Ascending aorta (tissue), 2 donors: Measurements from ENCODE around the gene ITGB5. TPM values are rescaled to one million over a fixed set of nuclear protein-coding genes. Genes with fewer than 3 reads are reported as not detected.

Source experiments
- DNase-seq, 2 donors: peaks; one replicate each; pipeline ENCODE4 v3.0.0-alpha.2; 2019; ENCODE audit warnings: low spot score in 2 of 2
- H3K27ac ChIP-seq, 2 donors: fragments of 200-600 bp; sonication (generic); one replicate each; pipeline ENCODE4 v1.5.1; 2016 to 2017; ENCODE audit warnings: mild to moderate bottlenecking in 1 of 2
- H3K27me3 ChIP-seq: fragments of 200-600 bp; sonication (generic); one replicate; pipeline ENCODE4 v1.5.1; 2017
- H3K36me3 ChIP-seq, 2 donors: fragments of 200-600 bp; sonication (generic); one replicate each; pipeline ENCODE4 v1.5.1; 2016
- H3K4me1 ChIP-seq, 2 donors: fragments of 200-600 bp; sonication (generic); one replicate each; pipeline ENCODE4 v1.5.1; 2016 to 2017; ENCODE audit warnings: mild to moderate bottlenecking in 1 of 2
- H3K4me3 ChIP-seq, 2 donors: fragments of 200-600 bp; sonication (generic); one replicate each; pipeline ENCODE4 v1.5.1; 2016 to 2017; ENCODE audit warnings: mild to moderate bottlenecking in 1 of 2
- H3K9me3 ChIP-seq, 2 donors: fragments of 200-600 bp; sonication (generic); one replicate each; pipeline ENCODE4 v1.5.1; 2016
- intact Hi-C: fragments of 100-400 bp; cut with DNase I; formaldehyde crosslinking; loops from one replicate; pipeline ENCODE4 v1.15.1; 2023
- total RNA-seq: library from RNA; depleted of rRNA; stranded (reverse); fragments of >200 nt; gene quantifications from one replicate; pipeline ENCODE4 v1.1.0, GENCODE V29; 2016
- TF ChIP-seq, protein P1 (sequence below), 3 experiments: fragments of 200-600 bp in 2 of 3; fragments of 450-650 bp in 1 of 3; sonication (generic) in 2 of 3; IDR thresholded peaks; one replicate each; pipeline ENCODE4 v1.5.1; 2016 to 2019; ENCODE audit warnings: antibody characterized with exemption in 3 of 3, mild to moderate bottlenecking in 1 of 3, moderate library complexity in 1 of 3

Gene ITGB5
- total RNA-seq, 1 donor from 2014 or later, result 595 TPM

DNA sequence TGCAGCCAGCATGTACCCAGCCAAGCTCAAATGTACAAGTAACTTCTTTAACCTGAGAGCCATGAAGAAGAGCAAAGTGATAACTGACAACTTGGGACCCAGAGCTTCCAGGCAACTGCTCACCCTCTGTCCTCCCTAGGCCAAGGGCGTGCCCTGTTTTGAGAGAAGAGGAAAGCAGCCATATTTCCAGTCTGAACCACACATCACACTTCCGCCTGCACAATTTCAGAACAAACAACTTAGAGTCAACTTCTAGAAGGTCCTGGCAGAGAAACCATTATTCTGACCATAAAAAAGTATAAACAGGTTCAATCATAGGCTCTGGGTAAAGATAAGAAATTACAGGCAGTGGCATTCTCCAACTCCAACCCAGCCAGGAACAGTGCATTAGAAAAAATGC is 50.1 kb downstream of the ITGB5 start:
- Histone ChIP-seq H3K4me3 (no peak overlapping the region), H3K27me3 (no peaks in the 10 kb centered on the region), H3K36me3 (peaks cover 7 to 31% of the 10 kb centered on the region in 2 donors), H3K27ac (peak overlapping the region; percentile 85 to 89), H3K9me3 (no peaks in the 10 kb centered on the region), H3K4me1 (peaks cover 19 to 85% of the 10 kb centered on the region in 2 donors)
- TF ChIP-seq, protein P1, sequence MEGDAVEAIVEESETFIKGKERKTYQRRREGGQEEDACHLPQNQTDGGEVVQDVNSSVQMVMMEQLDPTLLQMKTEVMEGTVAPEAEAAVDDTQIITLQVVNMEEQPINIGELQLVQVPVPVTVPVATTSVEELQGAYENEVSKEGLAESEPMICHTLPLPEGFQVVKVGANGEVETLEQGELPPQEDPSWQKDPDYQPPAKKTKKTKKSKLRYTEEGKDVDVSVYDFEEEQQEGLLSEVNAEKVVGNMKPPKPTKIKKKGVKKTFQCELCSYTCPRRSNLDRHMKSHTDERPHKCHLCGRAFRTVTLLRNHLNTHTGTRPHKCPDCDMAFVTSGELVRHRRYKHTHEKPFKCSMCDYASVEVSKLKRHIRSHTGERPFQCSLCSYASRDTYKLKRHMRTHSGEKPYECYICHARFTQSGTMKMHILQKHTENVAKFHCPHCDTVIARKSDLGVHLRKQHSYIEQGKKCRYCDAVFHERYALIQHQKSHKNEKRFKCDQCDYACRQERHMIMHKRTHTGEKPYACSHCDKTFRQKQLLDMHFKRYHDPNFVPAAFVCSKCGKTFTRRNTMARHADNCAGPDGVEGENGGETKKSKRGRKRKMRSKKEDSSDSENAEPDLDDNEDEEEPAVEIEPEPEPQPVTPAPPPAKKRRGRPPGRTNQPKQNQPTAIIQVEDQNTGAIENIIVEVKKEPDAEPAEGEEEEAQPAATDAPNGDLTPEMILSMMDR (IDR thresholded peaks at IDR 0.05), result no peak
- DNase-seq, result no peak
- intact Hi-C loops, result no loop called here

DNA sequence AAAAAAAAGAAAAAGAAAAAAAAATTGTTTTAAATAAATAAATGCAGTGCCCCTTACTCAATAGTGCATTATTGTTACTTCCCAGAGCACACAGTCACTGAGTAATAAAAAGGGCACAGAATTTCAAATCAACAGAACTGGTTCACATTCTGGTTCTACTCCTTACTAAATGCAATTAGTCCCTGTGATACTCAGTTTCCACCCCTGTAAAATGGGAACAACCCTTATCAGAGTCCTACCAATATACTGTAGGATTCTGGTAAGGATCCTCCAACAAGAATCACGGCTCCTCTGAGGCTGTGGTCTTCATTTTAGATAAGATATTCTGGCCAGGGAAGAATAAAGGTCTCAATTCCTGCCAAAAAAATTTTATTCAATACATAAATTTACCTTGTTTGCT is 50.7 kb downstream of the ITGB5 start:
- peak overlapping the region; percentile 85 to 89 for H3K27ac ChIP-seq
- H3K27me3 ChIP-seq, result no peaks in the 10 kb centered on the region
- TF ChIP-seq, protein P1 (IDR thresholded peaks at IDR 0.05), result no peak
- peaks cover 7 to 29% of the 10 kb centered on the region in 2 donors for H3K36me3 ChIP-seq
- no peaks in the 10 kb centered on the region for H3K9me3 ChIP-seq
- H3K4me1 ChIP-seq, result peaks cover 21 to 91% of the 10 kb centered on the region in 2 donors
- no peak overlapping the region for H3K4me3 ChIP-seq
- intact Hi-C loops, result no loop called here
- DNase-seq, result no peak

DNA sequence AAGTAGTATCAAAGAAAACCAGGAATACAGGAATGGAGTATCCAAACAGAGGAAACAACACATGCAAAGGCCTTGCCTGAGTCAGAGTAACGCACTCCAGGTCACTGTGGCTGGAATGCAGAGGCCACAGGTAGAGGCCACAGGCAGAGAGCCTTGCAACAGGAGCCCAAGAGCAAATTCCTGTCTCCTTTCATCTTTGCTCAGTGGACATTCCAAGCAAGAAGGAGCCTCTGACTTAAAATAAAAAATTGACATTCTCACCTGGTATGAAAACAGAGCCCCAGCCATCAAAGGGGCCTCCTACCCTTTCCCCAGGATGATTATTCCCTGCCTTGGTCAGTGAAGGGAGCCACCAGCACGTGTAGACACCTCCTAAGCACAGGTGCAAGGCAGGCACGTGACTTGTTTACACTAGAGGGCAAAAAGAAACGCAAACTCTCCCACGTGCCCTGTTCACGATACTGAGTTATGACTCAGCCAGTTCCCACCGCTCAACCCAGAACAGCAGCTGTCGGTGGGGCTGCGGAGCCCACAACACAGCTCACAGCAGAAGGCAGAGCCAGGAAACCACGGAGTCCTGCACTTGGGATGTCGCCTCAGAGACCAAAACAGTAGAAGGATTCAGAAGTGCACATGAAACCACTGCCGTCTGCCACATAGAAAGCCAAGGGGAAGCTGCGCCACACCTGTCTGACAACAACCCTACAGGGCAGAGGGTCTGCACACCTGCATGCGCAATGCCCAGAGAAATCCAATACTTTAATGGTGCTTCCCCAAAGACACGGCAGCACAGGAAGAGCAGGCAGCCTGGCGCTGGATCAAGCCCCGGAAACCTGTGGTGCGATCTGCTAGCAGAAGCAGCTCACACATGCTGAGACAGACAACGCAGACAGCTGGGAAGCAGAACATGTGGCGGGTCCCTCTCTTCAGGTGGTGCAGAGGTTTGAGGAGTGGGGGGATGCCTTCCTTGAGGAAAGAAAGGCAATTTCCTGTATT is 52.1 kb downstream of the ITGB5 start:
- TF ChIP-seq, protein P1 (IDR thresholded peaks at IDR 0.05), result no peak

DNA sequence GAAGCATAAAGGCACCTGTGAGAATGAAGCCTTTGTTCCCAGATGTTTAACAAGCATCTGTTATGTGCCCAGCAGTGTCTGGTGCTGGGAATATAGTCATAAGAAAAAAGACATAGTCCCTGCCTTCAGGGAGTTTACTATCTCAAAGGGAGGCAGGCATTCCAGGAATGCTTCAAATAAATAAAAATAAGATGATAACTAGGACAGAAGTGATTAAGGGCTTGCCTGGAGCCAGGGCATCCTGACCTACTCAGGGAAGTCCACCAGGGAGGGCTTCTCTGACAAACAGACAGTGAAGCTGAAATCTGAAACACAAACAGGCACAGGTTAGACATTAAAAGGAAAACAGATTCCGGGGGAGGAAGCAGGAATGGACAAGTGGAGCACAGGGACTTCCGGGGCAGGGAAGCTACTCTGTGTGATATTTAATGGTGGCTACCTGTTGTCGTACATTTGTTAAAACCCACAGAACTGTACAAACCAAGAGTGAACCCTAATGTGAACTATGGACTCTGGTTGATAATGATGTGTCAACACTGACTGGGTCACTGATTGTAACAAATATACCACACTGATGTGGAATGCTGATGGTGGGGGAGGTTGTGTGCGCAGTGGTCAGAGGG is 53.3 kb downstream of the ITGB5 start:
- H3K4me3 ChIP-seq, result no peak overlapping the region
- no peaks in the 10 kb centered on the region for H3K9me3 ChIP-seq
- H3K36me3 ChIP-seq, result peaks cover 0 to 20% of the 10 kb centered on the region in 2 donors
- no peak for DNase-seq
- intact Hi-C loops, result loop anchor here (2.0 kb wide), 3 partner anchors 21 to 53 kb away; partner anchors contain the start of gene ITGB5
- H3K27me3 ChIP-seq, result no peaks in the 10 kb centered on the region
- TF ChIP-seq, protein P1 (IDR thresholded peaks at IDR 0.05), result no peak
- H3K27ac ChIP-seq, result peak overlapping the region; percentile 85 to 89
- peaks cover 21 to 91% of the 10 kb centered on the region in 2 donors for H3K4me1 ChIP-seq

More for the DNA sequence above, 52.1 kb downstream of the ITGB5 start:
- H3K27me3 ChIP-seq, result no peaks in the 10 kb centered on the region
- peak; percentile 63 to 81 for DNase-seq
- H3K36me3 ChIP-seq, result peaks cover 0 to 23% of the 10 kb centered on the region in 2 donors
- no peaks in the 10 kb centered on the region for H3K9me3 ChIP-seq
- peaks cover 21 to 91% of the 10 kb centered on the region in 2 donors for H3K4me1 ChIP-seq
- peak overlapping the region; percentile 85 to 89 for H3K27ac ChIP-seq
- H3K4me3 ChIP-seq, result no peak overlapping the region
- intact Hi-C loops, result loop anchor here (2.0 kb wide), 1 partner anchor 44 kb away; no protein-coding TSS in a partner anchor

DNA sequence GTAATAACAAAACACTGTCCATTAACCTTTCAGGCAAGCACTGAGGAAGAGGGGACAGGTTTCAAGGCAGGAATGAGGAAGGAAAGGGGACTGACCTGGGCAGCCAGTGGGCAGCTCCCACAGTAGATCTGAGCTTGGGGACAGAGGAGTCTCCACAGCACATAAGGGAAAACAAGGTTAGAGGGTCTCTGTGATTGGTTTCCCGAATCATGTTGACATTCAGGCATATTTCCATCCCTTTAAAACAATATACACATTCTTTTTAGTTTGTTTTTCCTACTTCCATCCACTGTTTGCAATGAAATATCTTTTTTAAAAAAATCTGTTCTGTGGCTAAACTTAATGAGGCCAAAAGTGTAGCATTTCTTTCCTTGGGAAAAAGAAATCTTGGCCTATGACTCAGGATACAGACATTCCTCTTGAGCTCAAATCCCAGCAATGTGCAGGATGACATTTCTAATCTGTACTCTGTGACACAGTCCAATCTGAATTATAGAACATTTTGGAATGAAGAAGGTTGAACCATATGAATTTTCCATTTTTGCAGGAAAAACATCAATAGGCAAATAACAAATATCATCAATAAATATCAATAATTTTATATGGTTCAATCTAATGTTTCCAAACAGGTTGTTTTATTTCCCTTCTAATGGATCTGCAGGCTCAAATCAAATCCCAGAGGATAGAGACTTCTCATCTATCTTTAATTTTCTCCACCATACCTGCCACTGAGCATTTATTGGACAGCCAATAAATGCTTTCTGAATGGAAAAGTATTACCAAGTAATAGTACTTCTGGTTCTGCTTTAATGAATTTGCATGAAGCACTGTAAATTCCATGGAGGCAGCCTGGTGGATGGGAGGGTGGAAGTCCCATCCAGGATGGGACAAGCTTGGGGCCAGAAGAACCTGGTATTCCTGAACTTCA is 54.1 kb downstream of the ITGB5 start:
- no peak for DNase-seq
- TF ChIP-seq, protein P1 (IDR thresholded peaks at IDR 0.05), result no peak
- Histone ChIP-seq H3K9me3 (no peaks in the 10 kb centered on the region), H3K4me1 (peaks cover 21 to 90% of the 10 kb centered on the region in 2 donors), H3K27me3 (no peaks in the 10 kb centered on the region), H3K4me3 (no peak overlapping the region), H3K27ac (peak overlapping the region; percentile 89 to 91), H3K36me3 (peaks cover 0 to 23% of the 10 kb centered on the region in 2 donors)
- intact Hi-C loops, result loop anchor here (2.0 kb wide), 2 partner anchors 20 to 54 kb away; partner anchors contain the start of gene ITGB5
